IMR-90 (cell line): Measurements from ENCODE around the gene TUBGCP6. TPM values are rescaled to one million over a fixed set of nuclear protein-coding genes. Genes with fewer than 3 reads are reported as not detected.

ENCODE experiments used
- ATAC-seq: fragments of 200-7000 bp; cut with Tn5 transposase; 2 replicates; pipeline ENCODE4 v1.9.1; 2020; ENCODE audit warnings: low read depth, mild to moderate bottlenecking, moderate library complexity
- BruUV-seq: library from RNA; stranded (reverse); fragments of 400-500 nt; replicated peaks from 2 replicates; lab custom pipeline; 2021; lab: Mats Ljungman, UMichigan
- CTCF ChIA-PET: fragments of 300-600 bp; formaldehyde crosslinking; extraction: SDS; loops from one replicate; lab custom pipeline; 2021; ENCODE audit warnings: antibody characterized with exemption; lab: Yijun Ruan, JAX
- POLR2A ChIA-PET: fragments of 300-600 bp; sonication (Branson Sonifier 250); formaldehyde crosslinking; loops from one replicate; lab custom pipeline; 2022; ENCODE audit warnings: antibody characterized with exemption; ENCODE audit not compliant: unreplicated experiment; lab: Charles Lee
- DNase-seq: peaks from one replicate; pipeline ENCODE4 v3.0.0; 2013
- H2AFZ ChIP-seq: replicated peaks from 2 replicates; pipeline ENCODE3; 2013; ENCODE audit warnings: low read length, mild to moderate bottlenecking; ENCODE audit not compliant: poor library complexity
- H2AK5ac ChIP-seq: 2 replicates; pipeline ENCODE4 v1.6.1; 2013; ENCODE audit warnings: low read depth, low read length, inconsistent platforms
- H2AK9ac ChIP-seq: replicated peaks from 2 replicates; pipeline ENCODE3; 2013; ENCODE audit warnings: mild to moderate bottlenecking, low read depth, low read length, moderate library complexity; ENCODE audit not compliant: poor library complexity
- H2BK120ac ChIP-seq: 2 replicates; pipeline ENCODE4 v1.6.1; 2013; ENCODE audit warnings: low read depth, low read length, inconsistent platforms
- H2BK15ac ChIP-seq: 3 replicates; pipeline ENCODE4 v1.6.1; 2013; ENCODE audit warnings: low read depth, low read length, inconsistent platforms
- H2BK20ac ChIP-seq: 2 replicates; pipeline ENCODE4 v1.6.1; 2013; ENCODE audit warnings: low read depth, mild to moderate bottlenecking, inconsistent platforms, low read length, moderate library complexity
- H2BK5ac ChIP-seq: 2 replicates; pipeline ENCODE4 v1.6.1; 2013; ENCODE audit warnings: mild to moderate bottlenecking, low read depth, low read length, inconsistent platforms; ENCODE audit not compliant: poor library complexity, severe bottlenecking
- H3K14ac ChIP-seq: replicated peaks from 2 replicates; pipeline ENCODE4 v1.6.1; 2013; ENCODE audit warnings: low read depth, low read length, inconsistent platforms
- H3K18ac ChIP-seq: 2 replicates; pipeline ENCODE4 v1.6.1; 2013; ENCODE audit warnings: low read depth, low read length, control low read depth
- H3K23ac ChIP-seq: 2 replicates; pipeline ENCODE4 v1.6.1; 2013; ENCODE audit warnings: low read depth, low read length, inconsistent platforms
- H3K27ac ChIP-seq: 2 replicates; pipeline ENCODE4 v1.5.1; 2013; ENCODE audit warnings: mild to moderate bottlenecking, control low read depth, low read length; ENCODE audit not compliant: insufficient read depth
- H3K27me3 ChIP-seq: 2 replicates; pipeline ENCODE4 v1.6.1; 2013; ENCODE audit warnings: low read length; ENCODE audit not compliant: control insufficient read depth, insufficient read depth
- H3K36me3 ChIP-seq: 2 replicates; pipeline ENCODE4 v1.6.1; 2013; ENCODE audit warnings: low read length, mixed read lengths; ENCODE audit not compliant: control insufficient read depth, insufficient read depth
- H3K4ac ChIP-seq: 2 replicates; pipeline ENCODE4 v1.6.1; 2013; ENCODE audit warnings: low read depth, low read length, inconsistent platforms
- H3K4me1 ChIP-seq: 2 replicates; pipeline ENCODE4 v1.6.1; 2013; ENCODE audit warnings: low read length, mixed read lengths; ENCODE audit not compliant: control insufficient read depth, insufficient read depth
- H3K4me2 ChIP-seq: 2 replicates; pipeline ENCODE4 v1.6.1; 2013; ENCODE audit warnings: low read depth, mild to moderate bottlenecking, control low read depth, low read length, moderate library complexity
- H3K4me3 ChIP-seq: 2 replicates; pipeline ENCODE4 v1.5.1; 2013; ENCODE audit warnings: low read depth, mild to moderate bottlenecking, control low read depth, low read length, moderate library complexity; ENCODE audit not compliant: insufficient read depth
- H3K56ac ChIP-seq: 2 replicates; pipeline ENCODE4 v1.6.1; 2013; ENCODE audit warnings: low read length, inconsistent platforms; ENCODE audit not compliant: insufficient read depth; ENCODE audit errors: extremely low read depth
- H3K79me1 ChIP-seq, 2 experiments: 2 replicates each; pipeline ENCODE4 v1.6.1; 2013; ENCODE audit warnings: low read length in 2 of 2, inconsistent platforms in 1 of 2, low read depth in 1 of 2
- H3K9ac ChIP-seq: 2 replicates; pipeline ENCODE4 v1.6.1; 2013; ENCODE audit warnings: low read depth, low read length, control low read depth
- H3K9me1 ChIP-seq: 2 replicates; pipeline ENCODE4 v1.6.1; 2013; ENCODE audit warnings: low read length, inconsistent platforms; ENCODE audit not compliant: insufficient read depth
- H3K9me3 ChIP-seq: 2 replicates; pipeline ENCODE4 v1.6.1; 2013; ENCODE audit warnings: low read length; ENCODE audit not compliant: control insufficient read depth, insufficient read depth
- H4K20me1 ChIP-seq: 2 replicates; pipeline ENCODE4 v1.6.1; 2013; ENCODE audit warnings: low read length, inconsistent platforms; ENCODE audit not compliant: insufficient read depth
- H4K5ac ChIP-seq: 2 replicates; pipeline ENCODE4 v1.6.1; 2013; ENCODE audit warnings: mild to moderate bottlenecking, low read depth, low read length, control low read depth
- H4K8ac ChIP-seq, 2 experiments: 2 replicates each; pipeline ENCODE4 v1.6.1; 2013; ENCODE audit warnings: low read depth in 2 of 2, low read length in 2 of 2, control low read depth in 1 of 2, inconsistent platforms in 1 of 2
- H4K91ac ChIP-seq: 2 replicates; pipeline ENCODE4 v1.6.1; 2013; ENCODE audit warnings: low read depth, low read length, inconsistent platforms; ENCODE audit not compliant: insufficient read depth
- BHLHE40 ChIP-seq: fragments of 150-350 bp; IDR thresholded peaks from 2 replicates; pipeline ENCODE4 v1.6.1; 2016; ENCODE audit warnings: mild to moderate bottlenecking, low read depth, low read length
- FOS ChIP-seq: fragments of 150-350 bp; IDR thresholded peaks from 2 replicates; pipeline ENCODE4 v1.6.1; 2016; ENCODE audit warnings: low read depth, low read length
- MAZ ChIP-seq: IDR thresholded peaks from 2 replicates; pipeline ENCODE4 v1.6.1; 2012; ENCODE audit warnings: low read depth, mild to moderate bottlenecking, low read length, improper control_type of control experiment, moderate library complexity, borderline replicate concordance
- MXI1 ChIP-seq: IDR thresholded peaks from 2 replicates; pipeline ENCODE4 v1.6.1; 2012; ENCODE audit warnings: low read depth, mild to moderate bottlenecking, low read length, moderate library complexity, borderline replicate concordance
- NFE2L2 ChIP-seq: fragments of 150-350 bp; IDR thresholded peaks from 2 replicates; pipeline ENCODE4 v1.6.1; 2016; ENCODE audit warnings: low read depth, mild to moderate bottlenecking, low read length
- RCOR1 ChIP-seq: IDR thresholded peaks from 2 replicates; pipeline ENCODE4 v1.6.1; 2012; ENCODE audit warnings: mild to moderate bottlenecking, low read length, improper control_type of control experiment; ENCODE audit not compliant: insufficient replicate concordance
- USF2 ChIP-seq: fragments of 150-350 bp; IDR thresholded peaks from 2 replicates; pipeline ENCODE4 v1.6.1; 2017; ENCODE audit warnings: mild to moderate bottlenecking, antibody characterized with exemption, low read length, low read depth
- WGBS, 2 experiments: methylation state at CpG; one replicate each; pipeline versions ENCODE4 v1.1.5 to v1.1.7; 2013; ENCODE audit warnings: missing lambda C conversion rate in 2 of 2; ENCODE audit not compliant: insufficient read length in 1 of 2; ENCODE audit errors: extremely low coverage in 2 of 2; 5-methylcytosine and 5-hydroxymethylcytosine counted together
- dilution Hi-C: fragments of 300-500 bp; cut with HindIII; formaldehyde crosslinking; loops from one replicate; pipeline ENCODE4 v1.14.3; 2018; ENCODE audit warnings: low sequenced_read_pairs; ENCODE audit not compliant: unreplicated experiment
- in situ Hi-C: fragments of 300-500 bp; cut with MboI; formaldehyde crosslinking; loops from 3 replicates; pipeline ENCODE4 v1.14.3; 2019; ENCODE audit warnings: low sequenced_read_pairs, inconsistent platforms, mixed read lengths
- intact Hi-C: fragments of 100-400 bp; cut with micrococcal nuclease; formaldehyde crosslinking; loops from 2 replicates; pipeline ENCODE4 v1.10.0; 2022
- polyA plus RNA-seq, 3 experiments: library from polyadenylated mRNA; depleted of rRNA; stranded (reverse); fragments of >200 nt; gene quantifications; 2 replicates each; pipeline ENCODE4 v1.2.3, GENCODE V29; 2012; ENCODE audit warnings: low replicate concordance in 1 of 3
- total RNA-seq: library from RNA; depleted of rRNA; stranded (reverse); fragments of >200 nt; gene quantifications from 2 replicates; pipeline ENCODE4 v1.2.3, GENCODE V29; 2012
- TF ChIP-seq, protein P1 (sequence below): conservative IDR thresholded peaks from 2 replicates; pipeline ENCODE4 v1.5.1; 2012; ENCODE audit warnings: mild to moderate bottlenecking, low read depth, low read length, improper control_type of control experiment

Gene TUBGCP6
- total and polyA plus RNA-seq, 2 of the 4 experiments (the other 2 are of a cell fraction) = 10.8 to 28.6 TPM

GRCh38 chr22:50185375-50186087 lies 59.3 kb downstream of the TUBGCP6 start, which contains the start of gene TRABD:
Gene TRABD, plus strand, starts transcription at chr22:50185913. Its CDS starts 7,148 bp downstream, at chr22:50193061.
- DNase-seq (peak; percentile 82), ATAC-seq (peak; percentile 89)
- in situ Hi-C loops (no loop called here), dilution Hi-C loops (no loop called here), intact Hi-C loops (loop anchor here (1.0 kb wide), 1 partner anchor 38 kb away; no protein-coding TSS in a partner anchor)
- Histone ChIP-seq H2BK5ac (peak within 1 kb of the TSS; percentile 90), H3K9me3 (no peaks in the 10 kb centered on the region), H2AK9ac (peak within 1 kb of the TSS; percentile 99), H2AFZ (peak within 1 kb of the TSS; percentile 99), H3K27me3 (no peaks in the 10 kb centered on the region), H2AK5ac (peak within 1 kb of the TSS; percentile 99), H3K14ac (peak within 1 kb of the TSS; percentile 100), H3K36me3 (peaks cover 4% of the 10 kb centered on the region; the same call in 1 of the 2 replicates), H3K18ac (peak within 1 kb of the TSS; percentile 98), H3K9ac (peak within 1 kb of the TSS; percentile 81), H4K20me1 (peaks cover 14% of the 10 kb centered on the region), H3K4me2 (peak within 1 kb of the TSS; percentile 98), H3K27ac (peak within 1 kb of the TSS; percentile 68), H3K4me1 (peaks cover 19% of the 10 kb centered on the region), H3K23ac (peak within 1 kb of the TSS; percentile 95), H3K56ac (peak within 1 kb of the TSS; percentile 48; the same call in 1 of the 2 replicates), H3K79me1 (peaks cover 11 to 38% of the 10 kb centered on the region in 2 experiments), H4K91ac (peak within 1 kb of the TSS; percentile 93), H2BK15ac (peak within 1 kb of the TSS; percentile 36; the same call in 1 of the 3 replicates), H3K9me1 (peaks cover 4% of the 10 kb centered on the region), H3K4ac (peak within 1 kb of the TSS; percentile 99), H2BK120ac (peak within 1 kb of the TSS; percentile 90), H4K5ac (peak within 1 kb of the TSS; percentile 99), H2BK20ac (peak within 1 kb of the TSS; percentile 9; the same call in 1 of the 2 replicates), H4K8ac (peak within 1 kb of the TSS; percentile 94 to 100), H3K4me3 (peak within 1 kb of the TSS; percentile 59)
- POLR2A ChIA-PET = no interaction called here
- TF ChIP-seq MAZ (peak; percentile 43; the same call in 1 of the 2 replicates), BHLHE40 (no peak), RCOR1 (peak; percentile 67), FOS (no peak), NFE2L2 (no peak), USF2 (no peak), MXI1 (peak; percentile 50; the same call in 1 of the 2 replicates)
- TF ChIP-seq, protein P1, sequence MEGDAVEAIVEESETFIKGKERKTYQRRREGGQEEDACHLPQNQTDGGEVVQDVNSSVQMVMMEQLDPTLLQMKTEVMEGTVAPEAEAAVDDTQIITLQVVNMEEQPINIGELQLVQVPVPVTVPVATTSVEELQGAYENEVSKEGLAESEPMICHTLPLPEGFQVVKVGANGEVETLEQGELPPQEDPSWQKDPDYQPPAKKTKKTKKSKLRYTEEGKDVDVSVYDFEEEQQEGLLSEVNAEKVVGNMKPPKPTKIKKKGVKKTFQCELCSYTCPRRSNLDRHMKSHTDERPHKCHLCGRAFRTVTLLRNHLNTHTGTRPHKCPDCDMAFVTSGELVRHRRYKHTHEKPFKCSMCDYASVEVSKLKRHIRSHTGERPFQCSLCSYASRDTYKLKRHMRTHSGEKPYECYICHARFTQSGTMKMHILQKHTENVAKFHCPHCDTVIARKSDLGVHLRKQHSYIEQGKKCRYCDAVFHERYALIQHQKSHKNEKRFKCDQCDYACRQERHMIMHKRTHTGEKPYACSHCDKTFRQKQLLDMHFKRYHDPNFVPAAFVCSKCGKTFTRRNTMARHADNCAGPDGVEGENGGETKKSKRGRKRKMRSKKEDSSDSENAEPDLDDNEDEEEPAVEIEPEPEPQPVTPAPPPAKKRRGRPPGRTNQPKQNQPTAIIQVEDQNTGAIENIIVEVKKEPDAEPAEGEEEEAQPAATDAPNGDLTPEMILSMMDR = no peak
- WGBS, 2 experiments = 3% methylated on average over 6 of the region's 90 CpGs; no CpG with 5 or more reads in 1 of the 2 experiments
- no TSS peak for BruUV-seq
- CTCF ChIA-PET = no interaction called here
